GM12874 (cell line): Measurements from ENCODE around the gene HORMAD1.

Source experiments
- TF ChIP-seq, protein P1 (sequence below): IDR thresholded peaks from 2 replicates; pipeline ENCODE4 v1.5.1; 2011; ENCODE audit warnings: low read depth, mild to moderate bottlenecking, control low read depth, low read length, moderate library complexity; ENCODE audit not compliant: insufficient read depth

The HORMAD1 gene, protein sequence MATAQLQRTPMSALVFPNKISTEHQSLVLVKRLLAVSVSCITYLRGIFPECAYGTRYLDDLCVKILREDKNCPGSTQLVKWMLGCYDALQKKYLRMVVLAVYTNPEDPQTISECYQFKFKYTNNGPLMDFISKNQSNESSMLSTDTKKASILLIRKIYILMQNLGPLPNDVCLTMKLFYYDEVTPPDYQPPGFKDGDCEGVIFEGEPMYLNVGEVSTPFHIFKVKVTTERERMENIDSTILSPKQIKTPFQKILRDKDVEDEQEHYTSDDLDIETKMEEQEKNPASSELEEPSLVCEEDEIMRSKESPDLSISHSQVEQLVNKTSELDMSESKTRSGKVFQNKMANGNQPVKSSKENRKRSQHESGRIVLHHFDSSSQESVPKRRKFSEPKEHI

DNA sequence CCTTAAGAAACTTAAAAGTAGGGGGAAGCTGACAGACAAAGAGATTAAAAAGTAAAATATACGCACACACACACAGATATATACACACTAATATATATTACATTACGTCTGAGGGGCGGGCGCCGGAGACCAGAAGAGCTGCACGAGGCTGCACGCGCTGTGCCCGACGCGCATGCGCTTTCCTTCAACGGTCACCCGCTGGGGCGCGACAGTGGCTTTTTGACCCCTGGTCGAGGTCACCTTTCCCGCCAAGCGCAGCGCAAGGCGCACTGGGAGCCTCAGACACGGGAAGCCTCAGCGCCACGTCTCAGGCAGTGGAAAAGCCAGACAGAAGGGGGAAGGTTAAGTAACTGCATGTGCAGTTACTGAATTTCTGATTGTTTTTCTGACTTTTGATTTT lies at the start of gene HORMAD1:
TSS of gene HORMAD1 (minus strand) at position 193 of the 400 bp plus-strand sequence. CDS start 1,390 bp downstream, outside the sequence.
- TF ChIP-seq, protein P1, sequence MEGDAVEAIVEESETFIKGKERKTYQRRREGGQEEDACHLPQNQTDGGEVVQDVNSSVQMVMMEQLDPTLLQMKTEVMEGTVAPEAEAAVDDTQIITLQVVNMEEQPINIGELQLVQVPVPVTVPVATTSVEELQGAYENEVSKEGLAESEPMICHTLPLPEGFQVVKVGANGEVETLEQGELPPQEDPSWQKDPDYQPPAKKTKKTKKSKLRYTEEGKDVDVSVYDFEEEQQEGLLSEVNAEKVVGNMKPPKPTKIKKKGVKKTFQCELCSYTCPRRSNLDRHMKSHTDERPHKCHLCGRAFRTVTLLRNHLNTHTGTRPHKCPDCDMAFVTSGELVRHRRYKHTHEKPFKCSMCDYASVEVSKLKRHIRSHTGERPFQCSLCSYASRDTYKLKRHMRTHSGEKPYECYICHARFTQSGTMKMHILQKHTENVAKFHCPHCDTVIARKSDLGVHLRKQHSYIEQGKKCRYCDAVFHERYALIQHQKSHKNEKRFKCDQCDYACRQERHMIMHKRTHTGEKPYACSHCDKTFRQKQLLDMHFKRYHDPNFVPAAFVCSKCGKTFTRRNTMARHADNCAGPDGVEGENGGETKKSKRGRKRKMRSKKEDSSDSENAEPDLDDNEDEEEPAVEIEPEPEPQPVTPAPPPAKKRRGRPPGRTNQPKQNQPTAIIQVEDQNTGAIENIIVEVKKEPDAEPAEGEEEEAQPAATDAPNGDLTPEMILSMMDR, result no peak

DNA sequence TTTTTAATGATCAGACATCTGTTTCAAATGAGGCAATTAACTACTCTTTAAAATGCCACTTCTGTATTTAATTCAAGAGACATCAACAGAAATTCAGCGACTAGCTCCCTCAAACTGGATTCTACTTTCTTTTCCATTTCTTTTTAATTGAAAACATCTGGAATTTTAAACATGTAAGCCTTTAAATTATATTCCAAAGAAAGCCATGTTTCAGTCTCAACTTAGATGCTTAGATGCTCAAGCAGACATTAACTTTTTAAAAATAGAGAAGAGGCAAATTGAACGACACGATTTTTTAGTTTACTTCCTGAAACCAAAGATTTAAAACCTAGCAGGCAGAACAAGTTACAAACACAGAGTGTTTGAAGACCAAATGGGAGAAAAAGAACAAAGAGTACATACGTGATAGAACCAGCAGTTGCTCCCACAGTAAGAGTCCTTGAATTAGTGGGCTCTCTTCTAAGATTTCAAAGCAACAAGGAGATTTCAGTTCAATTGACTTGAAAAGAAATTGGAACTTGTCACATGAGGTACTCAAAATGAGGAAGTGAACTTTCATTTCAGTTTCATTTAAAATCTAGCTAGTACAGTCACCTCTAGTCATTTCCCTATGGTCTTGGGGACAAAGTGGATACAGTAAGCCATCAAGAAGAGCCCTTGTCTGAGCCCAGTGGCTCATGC lies 44.7 kb upstream of the HORMAD1 start, which contains the start of gene CTSS:
TSS of gene CTSS (minus strand) at position 483 of the 681 bp plus-strand sequence. CDS start 1,015 bp downstream, outside the sequence.
- TF ChIP-seq, protein P1, result no peak

DNA sequence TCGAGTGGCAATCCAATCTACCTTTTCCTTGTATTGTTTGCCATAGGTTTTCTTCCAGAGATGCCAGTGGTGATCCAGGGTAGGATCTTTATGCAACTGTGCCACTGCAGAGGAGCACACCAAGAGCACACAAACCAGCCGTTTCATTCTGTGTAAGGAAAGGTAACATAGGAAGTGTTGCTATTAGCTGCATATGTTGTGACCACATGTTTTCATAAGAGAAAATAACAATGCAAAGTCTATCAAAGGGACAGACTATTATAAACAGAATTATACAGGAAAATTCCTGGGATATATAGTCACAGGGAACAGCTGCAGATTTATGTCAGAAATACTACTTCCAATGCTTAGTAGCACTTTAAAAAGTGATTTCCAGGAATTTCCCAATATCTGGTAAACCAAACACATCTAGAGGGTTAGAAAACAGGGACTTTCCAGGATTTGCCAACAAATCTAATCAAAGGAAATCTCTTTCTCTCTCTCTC lies 44.0 kb upstream of the HORMAD1 start:
- TF ChIP-seq, protein P1, result no peak

DNA sequence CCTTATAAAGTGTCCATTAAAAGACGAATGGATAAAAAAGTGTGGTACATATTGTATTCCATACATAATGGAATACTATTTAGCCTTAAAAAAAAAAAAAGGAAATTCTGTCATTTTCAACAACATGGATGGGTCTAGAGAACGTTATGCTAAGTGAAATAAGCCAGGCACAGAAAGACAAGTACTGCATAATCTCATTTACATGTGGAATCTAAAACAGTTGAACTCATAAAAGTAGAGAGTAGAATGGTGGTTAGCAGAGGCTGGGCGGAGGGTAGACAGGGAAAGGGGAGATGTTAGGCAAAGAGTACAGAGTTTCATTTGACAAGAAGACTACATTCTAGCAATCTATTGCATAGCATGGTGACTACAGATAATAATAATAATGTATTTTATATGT lies 42.3 kb upstream of the HORMAD1 start:
- TF ChIP-seq, protein P1, result no peak

DNA sequence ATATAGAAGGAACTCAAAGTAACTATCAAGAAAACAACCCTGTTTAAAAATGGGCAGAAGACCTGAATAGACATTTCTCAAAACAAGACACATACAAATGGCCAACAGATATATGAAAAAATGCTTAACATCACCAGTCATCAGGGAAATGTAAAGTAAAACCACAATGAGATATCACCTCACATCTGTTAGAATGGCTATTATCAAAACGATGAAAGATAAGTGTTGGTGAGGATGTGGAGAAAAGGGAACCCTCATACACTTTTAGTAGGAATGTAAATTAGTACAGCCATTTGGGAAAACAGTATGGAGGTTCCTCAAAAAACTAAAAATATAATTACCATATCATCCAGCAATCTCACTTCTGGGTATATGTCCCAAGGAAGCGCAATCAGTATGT lies 41.9 kb upstream of the HORMAD1 start:
- TF ChIP-seq, protein P1, result no peak

DNA sequence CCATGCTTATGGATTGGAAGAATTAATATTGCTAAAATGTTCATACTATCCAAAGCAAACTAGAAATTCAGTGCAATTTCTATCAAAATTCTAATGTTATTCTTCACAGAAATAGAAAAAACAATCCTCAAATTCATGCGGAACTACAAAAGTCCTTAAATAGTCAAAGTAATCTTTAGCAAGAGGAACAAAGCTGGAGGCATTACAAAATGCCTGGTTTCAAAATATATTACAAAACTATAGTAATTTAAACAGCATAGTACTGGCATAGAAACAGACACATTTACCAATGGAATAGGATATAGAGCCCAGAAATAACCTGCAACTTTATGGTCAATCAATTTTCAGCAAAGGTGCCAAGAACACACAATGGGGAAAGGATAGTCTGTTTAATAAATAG lies 41.1 kb upstream of the HORMAD1 start:
- TF ChIP-seq, protein P1, result no peak

DNA sequence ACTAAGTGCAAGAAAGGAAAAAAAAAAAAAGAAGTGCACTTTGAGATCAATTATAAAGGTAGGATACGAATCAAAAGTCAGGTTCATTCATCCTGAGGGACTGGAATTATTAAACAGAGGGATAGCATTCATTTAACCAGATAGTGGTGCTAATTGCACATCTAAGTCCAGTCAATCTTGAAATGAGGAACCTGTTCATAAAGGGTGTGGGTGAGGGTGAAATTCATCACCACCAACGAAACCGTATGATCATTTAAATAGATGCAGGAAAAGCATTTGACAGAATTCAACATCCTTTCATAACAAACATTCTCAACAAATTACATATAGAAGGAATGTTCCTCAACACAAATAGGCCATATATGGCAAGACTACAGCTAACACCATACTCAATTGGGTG lies 39.3 kb upstream of the HORMAD1 start:
- TF ChIP-seq, protein P1, result no peak
